HFFc6 (cell line): ENCODE data around the gene IGF2. TPM values are rescaled to one million over a fixed set of nuclear protein-coding genes. Genes with fewer than 3 reads are reported as not detected.

ENCODE experiments used
- DNase-seq: peaks from one replicate; pipeline ENCODE4 v3.0.0-alpha.2; 2018
- H3K27ac Mint-ChIP-seq: 2 replicates; pipeline ENCODE4 v1.8.0; 2020; ENCODE audit warnings: mild to moderate bottlenecking, mixed read lengths
- H3K27me3 Mint-ChIP-seq: 2 replicates; pipeline ENCODE4 v1.8.0; 2021; ENCODE audit warnings: mild to moderate bottlenecking, moderate library complexity, mixed read lengths; ENCODE audit not compliant: insufficient read depth
- H3K36me3 Mint-ChIP-seq: 2 replicates; pipeline ENCODE4 v1.8.0; 2021; ENCODE audit warnings: low read depth, mixed read lengths
- H3K4me1 Mint-ChIP-seq: 2 replicates; pipeline ENCODE4 v1.8.0; 2020; ENCODE audit warnings: low read depth, mixed read lengths
- H3K4me3 Mint-ChIP-seq: 2 replicates; pipeline ENCODE4 v1.8.0; 2020; ENCODE audit warnings: mild to moderate bottlenecking, moderate library complexity, mixed read lengths
- H3K9me3 Mint-ChIP-seq: 2 replicates; pipeline ENCODE4 v1.8.0; 2020; ENCODE audit warnings: mild to moderate bottlenecking, mixed read lengths
- total RNA-seq, 6 experiments: library from RNA; stranded (reverse); fragmentation: NEBNext Ultra II Directional; extraction: Animal tissue kit (Norgen Biotek cat#: 25700); gene quantifications; 2 replicates in 1 of 6; 3 replicates in 5 of 6; pipeline ENCODE4 v1.2.3, GENCODE V29; 2021
- TF ChIP-seq, protein P1 (sequence below): fragments of 200-600 bp; sonication (generic); IDR thresholded peaks from 2 replicates; pipeline ENCODE4 v1.5.0; 2021; ENCODE audit warnings: antibody characterized with exemption, mild to moderate bottlenecking

The IGF2 gene
- total RNA-seq, 6 experiments from 2014 or later = 0.90 to 2.6 (median 2.0) TPM

DNA sequence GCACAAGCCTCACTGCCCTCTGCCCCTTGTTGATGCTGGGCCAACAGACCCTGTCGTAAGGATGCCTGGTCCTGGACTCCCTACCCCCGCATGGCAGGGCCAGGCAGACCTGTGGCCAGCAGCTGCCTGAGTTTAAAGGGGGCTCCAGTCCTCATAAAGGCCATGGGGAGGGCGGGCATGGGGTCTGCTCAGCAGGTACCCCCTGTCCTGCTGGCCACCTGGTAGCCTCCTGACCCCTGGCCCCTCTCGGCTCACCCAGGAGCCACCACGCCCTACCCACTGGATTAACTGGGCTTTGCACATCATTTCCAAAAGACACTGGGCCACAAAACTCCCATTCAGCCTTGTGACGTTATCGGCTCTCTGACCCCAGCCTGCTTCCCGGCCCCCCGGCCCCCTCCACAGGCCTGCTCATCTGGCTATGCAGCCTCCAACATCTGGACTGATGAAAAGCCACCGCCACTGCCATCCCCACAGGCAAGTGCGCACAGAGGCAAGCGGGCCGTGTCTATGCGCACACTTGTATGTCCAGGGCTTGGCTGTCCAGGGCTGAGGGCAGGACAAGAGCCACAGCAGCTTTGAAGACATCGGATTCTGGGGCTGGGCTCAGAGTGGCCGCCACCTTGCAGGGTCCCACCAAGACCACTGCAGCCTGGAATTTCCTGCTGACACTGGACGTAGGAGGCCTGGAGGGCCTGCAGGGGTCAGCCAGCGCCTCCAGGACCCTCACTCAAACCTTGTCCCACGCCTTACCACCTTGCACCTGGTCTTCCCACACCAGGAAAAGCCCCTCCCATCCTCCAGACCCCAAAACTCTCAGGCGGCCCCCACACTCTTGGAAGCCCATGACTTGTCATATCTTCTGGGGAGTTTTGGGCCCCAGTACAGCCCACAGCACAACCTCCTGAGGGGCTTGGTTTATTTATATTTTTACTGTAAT is 48.7 kb downstream of the IGF2 start:
- H3K9me3 Mint-ChIP-seq = peaks cover 12% of the 10 kb centered on the region; the same call in 1 of the 2 replicates
- H3K27ac Mint-ChIP-seq = no peak overlapping the region
- TF ChIP-seq, protein P1, sequence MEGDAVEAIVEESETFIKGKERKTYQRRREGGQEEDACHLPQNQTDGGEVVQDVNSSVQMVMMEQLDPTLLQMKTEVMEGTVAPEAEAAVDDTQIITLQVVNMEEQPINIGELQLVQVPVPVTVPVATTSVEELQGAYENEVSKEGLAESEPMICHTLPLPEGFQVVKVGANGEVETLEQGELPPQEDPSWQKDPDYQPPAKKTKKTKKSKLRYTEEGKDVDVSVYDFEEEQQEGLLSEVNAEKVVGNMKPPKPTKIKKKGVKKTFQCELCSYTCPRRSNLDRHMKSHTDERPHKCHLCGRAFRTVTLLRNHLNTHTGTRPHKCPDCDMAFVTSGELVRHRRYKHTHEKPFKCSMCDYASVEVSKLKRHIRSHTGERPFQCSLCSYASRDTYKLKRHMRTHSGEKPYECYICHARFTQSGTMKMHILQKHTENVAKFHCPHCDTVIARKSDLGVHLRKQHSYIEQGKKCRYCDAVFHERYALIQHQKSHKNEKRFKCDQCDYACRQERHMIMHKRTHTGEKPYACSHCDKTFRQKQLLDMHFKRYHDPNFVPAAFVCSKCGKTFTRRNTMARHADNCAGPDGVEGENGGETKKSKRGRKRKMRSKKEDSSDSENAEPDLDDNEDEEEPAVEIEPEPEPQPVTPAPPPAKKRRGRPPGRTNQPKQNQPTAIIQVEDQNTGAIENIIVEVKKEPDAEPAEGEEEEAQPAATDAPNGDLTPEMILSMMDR = no peak
- H3K4me3 Mint-ChIP-seq = no peak overlapping the region
- H3K36me3 Mint-ChIP-seq = peaks cover 9% of the 10 kb centered on the region
- no peak for DNase-seq
- peaks cover 3% of the 10 kb centered on the region for H3K4me1 Mint-ChIP-seq
- H3K27me3 Mint-ChIP-seq = peaks cover 3% of the 10 kb centered on the region; the same call in 1 of the 2 replicates

DNA sequence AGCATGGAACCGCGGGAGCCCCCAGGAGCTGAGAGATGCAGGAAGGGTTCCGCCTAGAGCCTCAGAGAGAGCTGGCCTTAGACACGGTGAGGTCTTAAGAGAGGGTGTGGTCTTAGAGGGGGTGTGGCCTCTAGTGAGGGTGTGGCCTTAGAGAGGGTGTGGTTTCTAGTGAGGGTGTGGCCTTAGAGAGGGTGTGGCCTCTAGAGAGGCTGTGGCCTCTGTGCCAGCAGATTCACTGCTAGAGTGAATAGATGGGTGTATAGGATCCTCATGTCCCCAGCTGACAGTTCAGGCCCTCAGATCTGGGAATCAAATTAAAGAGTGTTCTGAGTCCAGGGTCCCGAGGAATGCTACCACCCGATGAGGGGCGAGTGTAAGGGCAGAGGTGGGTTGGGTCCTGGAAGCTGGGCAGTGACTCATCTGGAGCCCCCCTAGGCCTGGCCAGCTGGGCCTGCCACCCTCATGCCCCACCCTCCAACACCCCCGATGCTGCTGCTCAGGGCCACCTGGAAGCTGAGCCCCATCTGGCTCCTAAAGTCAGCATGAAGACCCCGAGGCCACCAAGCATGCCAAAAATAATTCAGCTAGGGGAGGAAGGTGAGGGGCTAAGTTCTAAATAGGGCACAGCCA is 49.5 kb downstream of the IGF2 start:
- TF ChIP-seq, protein P1 = no peak
- peak; percentile 24 for DNase-seq
- H3K4me1 Mint-ChIP-seq = no peaks in the 10 kb centered on the region
- peaks cover 3% of the 10 kb centered on the region; the same call in 1 of the 2 replicates for H3K27me3 Mint-ChIP-seq
- H3K27ac Mint-ChIP-seq = no peak overlapping the region
- no peak overlapping the region for H3K4me3 Mint-ChIP-seq
- H3K9me3 Mint-ChIP-seq = peaks cover 19% of the 10 kb centered on the region
- peaks cover 16% of the 10 kb centered on the region for H3K36me3 Mint-ChIP-seq

DNA sequence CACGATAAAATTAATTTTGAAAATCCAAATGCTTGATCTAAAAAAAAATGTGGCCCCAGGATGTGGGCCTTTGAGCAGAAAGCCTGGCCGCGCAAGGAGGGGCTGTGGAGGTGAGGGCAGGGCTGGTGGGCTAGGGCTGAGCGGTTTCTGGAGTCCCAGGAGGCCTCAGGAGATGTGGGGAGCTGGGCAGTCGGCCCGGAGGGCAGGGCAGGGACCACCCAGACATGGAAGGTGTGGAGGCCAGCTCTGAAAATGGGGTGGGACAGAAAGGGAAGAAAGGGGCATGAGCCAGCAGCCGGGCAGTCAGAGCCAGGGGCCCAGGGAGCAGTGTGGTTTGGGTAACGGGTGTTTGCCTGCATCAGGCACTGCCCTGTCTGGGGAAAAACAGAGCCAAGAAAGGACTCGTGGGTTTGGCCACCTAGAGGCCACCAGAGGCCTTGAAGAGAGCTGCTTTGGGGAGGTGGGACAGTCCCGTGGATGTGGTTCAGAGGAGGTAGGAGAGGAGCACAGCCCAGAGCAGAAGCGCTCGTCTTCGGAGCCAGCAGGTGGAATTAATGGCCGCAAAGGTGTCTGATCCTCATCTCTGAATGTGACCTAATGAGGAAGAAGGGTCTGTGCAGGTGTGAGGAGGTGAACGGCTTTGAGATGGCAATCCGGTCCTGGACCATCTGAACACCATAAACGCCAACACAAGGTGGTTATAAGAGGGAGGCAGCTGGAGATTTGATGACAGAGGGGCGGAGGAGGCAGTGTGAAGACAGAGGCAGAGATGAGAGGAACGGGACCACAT is 50.2 kb downstream of the IGF2 start:
- TF ChIP-seq, protein P1 = peak; percentile 39
- Mint-ChIP-seq H3K9me3 (peaks cover 26% of the 10 kb centered on the region), H3K27me3 (peaks cover 3% of the 10 kb centered on the region; the same call in 1 of the 2 replicates), H3K4me3 (no peak overlapping the region), H3K4me1 (no peaks in the 10 kb centered on the region), H3K27ac (no peak overlapping the region), H3K36me3 (peaks cover 23% of the 10 kb centered on the region)
- DNase-seq = no peak

DNA sequence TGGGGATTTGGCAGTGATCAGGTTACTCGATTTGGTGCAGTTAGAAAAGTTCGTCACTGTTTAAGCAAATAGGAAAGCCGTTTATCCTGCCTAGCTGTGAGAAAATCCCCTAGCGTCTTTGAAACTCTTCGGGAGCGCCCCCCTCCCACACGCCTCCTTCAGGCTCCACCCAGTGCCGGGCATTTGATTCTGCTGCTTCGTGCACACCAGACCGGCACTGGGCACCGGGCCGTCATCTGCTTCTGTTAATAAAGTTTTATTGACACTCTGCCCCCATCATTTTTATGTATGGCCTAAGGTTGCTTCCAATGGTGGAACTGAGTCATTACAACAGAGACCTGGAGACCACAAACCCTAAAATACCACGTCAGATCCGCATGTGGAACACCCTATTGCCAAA is 50.9 kb downstream of the IGF2 start:
- Mint-ChIP-seq H3K36me3 (peaks cover 26% of the 10 kb centered on the region), H3K9me3 (peaks cover 29% of the 10 kb centered on the region), H3K4me1 (no peaks in the 10 kb centered on the region), H3K27ac (no peak overlapping the region), H3K27me3 (peaks cover 3% of the 10 kb centered on the region; the same call in 1 of the 2 replicates), H3K4me3 (no peak overlapping the region)
- TF ChIP-seq, protein P1 = no peak
- DNase-seq = no peak
